Measurements from ENCODE around the gene SLC36A3. TPM values are rescaled to one million over a fixed set of nuclear protein-coding genes. Genes with fewer than 3 reads are reported as not detected.

Gene SLC36A3
- total and polyA plus RNA-seq, 9 donors: 0.04 TPM; not detected in 8

GRCh38 chr5:151253605-151253950 lies 50.0 kb downstream of the SLC36A3 start:
- H3K27ac ChIP-seq (ENCODE audit: low read length): peak overlapping the region; percentile 74
- no peak for DNase-seq
- no peaks in the 10 kb centered on the region for H3K36me3 ChIP-seq (ENCODE audit: control insufficient read depth, insufficient read depth, low read length)
- H3K4me1 ChIP-seq (ENCODE audit: control insufficient read depth, insufficient read depth, low read length): peaks cover 9% of the 10 kb centered on the region
- 40% methylated on average over 4 of the region's 5 CpGs for WGBS (ENCODE audit: insufficient coverage)
- no peaks in the 10 kb centered on the region for H3K9me3 ChIP-seq (replicated peaks; ENCODE audit: control insufficient read depth, low read depth, low read length)
- H3K4me3 ChIP-seq (ENCODE audit: low read length): peak overlapping the region; percentile 76
- no peaks in the 10 kb centered on the region for H3K27me3 ChIP-seq (ENCODE audit: control insufficient read depth, insufficient read depth, low read length)

GRCh38 chr5:151252762-151253604 lies 50.6 kb downstream of the SLC36A3 start, which contains the start of gene GM2A:
Gene GM2A, plus strand, starts transcription at chr5:151253185. Its CDS starts 32 bp downstream, at chr5:151253217.
- H3K4me1 ChIP-seq (ENCODE audit: control insufficient read depth, insufficient read depth, low read length): peaks cover 9% of the 10 kb centered on the region
- peak within 1 kb of the TSS; percentile 76 for H3K4me3 ChIP-seq (ENCODE audit: low read length)
- no peaks in the 10 kb centered on the region for H3K9me3 ChIP-seq (replicated peaks; ENCODE audit: control insufficient read depth, low read depth, low read length)
- peak; percentile 100 for DNase-seq
- no peaks in the 10 kb centered on the region for H3K27me3 ChIP-seq (ENCODE audit: control insufficient read depth, insufficient read depth, low read length)
- WGBS (ENCODE audit: insufficient coverage): 0% methylated on average over 28 of the region's 52 CpGs
- peak within 1 kb of the TSS; percentile 74 for H3K27ac ChIP-seq (ENCODE audit: low read length)
- H3K36me3 ChIP-seq (ENCODE audit: control insufficient read depth, insufficient read depth, low read length): no peaks in the 10 kb centered on the region

GRCh38 chr5:151251621-151252020 lies 51.9 kb downstream of the SLC36A3 start:
- Histone ChIP-seq H3K9me3 (replicated peaks; ENCODE audit: control insufficient read depth, low read depth, low read length) (no peaks in the 10 kb centered on the region), H3K4me3 (ENCODE audit: low read length) (no peak overlapping the region), H3K4me1 (ENCODE audit: control insufficient read depth, insufficient read depth, low read length) (peaks cover 9% of the 10 kb centered on the region), H3K27me3 (ENCODE audit: control insufficient read depth, insufficient read depth, low read length) (no peaks in the 10 kb centered on the region), H3K27ac (ENCODE audit: low read length) (no peak overlapping the region), H3K36me3 (ENCODE audit: control insufficient read depth, insufficient read depth, low read length) (no peaks in the 10 kb centered on the region)
- no peak for DNase-seq
- WGBS (ENCODE audit: insufficient coverage): no CpG with 5 or more reads among the region's 4 CpGs

GRCh38 chr5:151251001-151251551 lies 52.5 kb downstream of the SLC36A3 start:
- Histone ChIP-seq H3K4me1 (ENCODE audit: control insufficient read depth, insufficient read depth, low read length) (peaks cover 9% of the 10 kb centered on the region), H3K4me3 (ENCODE audit: low read length) (no peak overlapping the region), H3K27me3 (ENCODE audit: control insufficient read depth, insufficient read depth, low read length) (no peaks in the 10 kb centered on the region), H3K9me3 (replicated peaks; ENCODE audit: control insufficient read depth, low read depth, low read length) (no peaks in the 10 kb centered on the region), H3K36me3 (ENCODE audit: control insufficient read depth, insufficient read depth, low read length) (no peaks in the 10 kb centered on the region), H3K27ac (ENCODE audit: low read length) (no peak overlapping the region)
- 83% methylated on average over 2 of the region's 5 CpGs for WGBS (ENCODE audit: insufficient coverage)
- DNase-seq: no peak

- Histone ChIP-seq H3K9me3 (replicated peaks; ENCODE audit: control insufficient read depth, low read depth, low read length) (no peaks in the 10 kb centered on the region), H3K4me1 (ENCODE audit: control insufficient read depth, insufficient read depth, low read length) (peaks cover 9% of the 10 kb centered on the region), H3K4me3 (ENCODE audit: low read length) (no peak overlapping the region), H3K27me3 (ENCODE audit: control insufficient read depth, insufficient read depth, low read length) (no peaks in the 10 kb centered on the region), H3K27ac (ENCODE audit: low read length) (no peak overlapping the region), H3K36me3 (ENCODE audit: control insufficient read depth, insufficient read depth, low read length) (no peaks in the 10 kb centered on the region)
- 66% methylated on average over 5 of the region's 10 CpGs for WGBS (ENCODE audit: insufficient coverage)
- DNase-seq: peak; percentile 35
Measured at GRCh38 chr5:151250346-151251000, 53.1 kb downstream of the SLC36A3 start.

GRCh38 chr5:151249281-151249680 lies 54.3 kb downstream of the SLC36A3 start:
- Histone ChIP-seq H3K9me3 (replicated peaks; ENCODE audit: control insufficient read depth, low read depth, low read length) (no peaks in the 10 kb centered on the region), H3K27ac (ENCODE audit: low read length) (no peak overlapping the region), H3K36me3 (ENCODE audit: control insufficient read depth, insufficient read depth, low read length) (no peaks in the 10 kb centered on the region), H3K27me3 (ENCODE audit: control insufficient read depth, insufficient read depth, low read length) (no peaks in the 10 kb centered on the region), H3K4me1 (ENCODE audit: control insufficient read depth, insufficient read depth, low read length) (peaks cover 8% of the 10 kb centered on the region), H3K4me3 (ENCODE audit: low read length) (no peak overlapping the region)
- 60% methylated on average over 3 of the region's 5 CpGs for WGBS (ENCODE audit: insufficient coverage)
- DNase-seq: no peak

- no peaks in the 10 kb centered on the region for H3K27me3 ChIP-seq (ENCODE audit: control insufficient read depth, insufficient read depth, low read length)
- no peaks in the 10 kb centered on the region for H3K9me3 ChIP-seq (replicated peaks; ENCODE audit: control insufficient read depth, low read depth, low read length)
- H3K4me1 ChIP-seq (ENCODE audit: control insufficient read depth, insufficient read depth, low read length): peaks cover 6% of the 10 kb centered on the region
- no peak overlapping the region for H3K4me3 ChIP-seq (ENCODE audit: low read length)
- no peak overlapping the region for H3K27ac ChIP-seq (ENCODE audit: low read length)
- no peak for DNase-seq
- no peaks in the 10 kb centered on the region for H3K36me3 ChIP-seq (ENCODE audit: control insufficient read depth, insufficient read depth, low read length)
- WGBS (ENCODE audit: insufficient coverage): 20% methylated on average over 1 of the region's 2 CpGs
Measured at GRCh38 chr5:151248651-151249050, 54.9 kb downstream of the SLC36A3 start.

- H3K27ac ChIP-seq (ENCODE audit: low read length): no peak overlapping the region
- no peaks in the 10 kb centered on the region for H3K9me3 ChIP-seq (replicated peaks; ENCODE audit: control insufficient read depth, low read depth, low read length)
- no peaks in the 10 kb centered on the region for H3K4me1 ChIP-seq (ENCODE audit: control insufficient read depth, insufficient read depth, low read length)
- WGBS (ENCODE audit: insufficient coverage): no CpG with 5 or more reads among the region's 4 CpGs
- no peaks in the 10 kb centered on the region for H3K36me3 ChIP-seq (ENCODE audit: control insufficient read depth, insufficient read depth, low read length)
- no peak for DNase-seq
- peaks cover 3% of the 10 kb centered on the region for H3K27me3 ChIP-seq (ENCODE audit: control insufficient read depth, insufficient read depth, low read length)
- no peak overlapping the region for H3K4me3 ChIP-seq (ENCODE audit: low read length)
Measured at GRCh38 chr5:151245680-151246219, 57.8 kb downstream of the SLC36A3 start.

- peaks cover 3% of the 10 kb centered on the region for H3K27me3 ChIP-seq (ENCODE audit: control insufficient read depth, insufficient read depth, low read length)
- H3K4me3 ChIP-seq (ENCODE audit: low read length): no peak overlapping the region
- 83% methylated on average over 1 of the region's 3 CpGs for WGBS (ENCODE audit: insufficient coverage)
- no peaks in the 10 kb centered on the region for H3K36me3 ChIP-seq (ENCODE audit: control insufficient read depth, insufficient read depth, low read length)
- DNase-seq: no peak
- no peaks in the 10 kb centered on the region for H3K9me3 ChIP-seq (replicated peaks; ENCODE audit: control insufficient read depth, low read depth, low read length)
- no peak overlapping the region for H3K27ac ChIP-seq (ENCODE audit: low read length)
- H3K4me1 ChIP-seq (ENCODE audit: control insufficient read depth, insufficient read depth, low read length): peaks cover 6% of the 10 kb centered on the region
Measured at GRCh38 chr5:151244206-151244605, 59.4 kb downstream of the SLC36A3 start.

- Histone ChIP-seq H3K4me1 (ENCODE audit: control insufficient read depth, insufficient read depth, low read length) (peaks cover 12% of the 10 kb centered on the region), H3K9me3 (replicated peaks; ENCODE audit: control insufficient read depth, low read depth, low read length) (no peaks in the 10 kb centered on the region), H3K27me3 (ENCODE audit: control insufficient read depth, insufficient read depth, low read length) (peaks cover 3% of the 10 kb centered on the region), H3K4me3 (ENCODE audit: low read length) (no peak overlapping the region), H3K36me3 (ENCODE audit: control insufficient read depth, insufficient read depth, low read length) (no peaks in the 10 kb centered on the region), H3K27ac (ENCODE audit: low read length) (no peak overlapping the region)
- 60% methylated on average over 1 of the region's 4 CpGs for WGBS (ENCODE audit: insufficient coverage)
- no peak for DNase-seq
Measured at GRCh38 chr5:151243564-151243963, 60.0 kb downstream of the SLC36A3 start.
